Neural cell (in vitro differentiated cells): ENCODE measurements around the gene CADM4. TPM values are rescaled to one million over a fixed set of nuclear protein-coding genes. Genes with fewer than 3 reads are reported as not detected.

Experiments used
- H2AFZ ChIP-seq: fragments of 200-600, 300-800 bp; sonication (generic), shearing (Covaris generic); 2 replicates; pipeline ENCODE4 v1.6.0; 2014; ENCODE audit warnings: low read depth, mild to moderate bottlenecking, antibody characterized with exemption, low read length, moderate library complexity
- H3F3A ChIP-seq: fragments of 200-600 bp; shearing (Covaris generic); 2 replicates; pipeline ENCODE4 v1.6.1; 2016; ENCODE audit warnings: mild to moderate bottlenecking, moderate library complexity, mixed read lengths, antibody characterized with exemption, low read length; ENCODE audit not compliant: insufficient read depth, poor library complexity, severe bottlenecking
- H3K27ac ChIP-seq: fragments of 200-600, 300-800 bp; sonication (generic), shearing (Covaris generic); 2 replicates; pipeline ENCODE4 v1.5.1; 2014; ENCODE audit warnings: mild to moderate bottlenecking, low read length, moderate library complexity
- H3K27me3 ChIP-seq: fragments of 300-800, 200-600 bp; sonication (generic), shearing (Covaris generic); 2 replicates; pipeline ENCODE4 v1.6.0; 2014; ENCODE audit warnings: mild to moderate bottlenecking, low read depth, low read length, moderate library complexity; ENCODE audit not compliant: insufficient read depth
- H3K36me3 ChIP-seq: fragments of 300-800, 200-600 bp; sonication (generic), shearing (Covaris generic); 2 replicates; pipeline ENCODE4 v1.5.1; 2014; ENCODE audit warnings: mild to moderate bottlenecking, antibody characterized with exemption, low read length, moderate library complexity; ENCODE audit not compliant: insufficient read depth
- H3K4me2 ChIP-seq: fragments of 300-800, 200-600 bp; sonication (generic), shearing (Covaris generic); 2 replicates; pipeline ENCODE4 v1.6.0; 2014; ENCODE audit warnings: mild to moderate bottlenecking, low read length
- H3K4me3 ChIP-seq: fragments of 300-800, 200-600 bp; sonication (generic), shearing (Covaris generic); 2 replicates; pipeline ENCODE4 v1.5.1; 2014; ENCODE audit warnings: mild to moderate bottlenecking, low read length, moderate library complexity
- H3K79me2 ChIP-seq: fragments of 200-600 bp; shearing (Covaris generic); replicated peaks from 2 replicates; pipeline ENCODE4 v1.6.0; 2014; ENCODE audit warnings: mild to moderate bottlenecking, low read length, moderate library complexity; ENCODE audit not compliant: insufficient read depth
- H3K9ac ChIP-seq: fragments of 300-800, 200-600 bp; sonication (generic), shearing (Covaris generic); 2 replicates; pipeline ENCODE4 v1.6.1; 2016; ENCODE audit warnings: mild to moderate bottlenecking, low read length, mixed read lengths
- H3K9me2 ChIP-seq: fragments of 200-600 bp; shearing (Covaris generic); 2 replicates; pipeline ENCODE4 v1.6.1; 2016; ENCODE audit warnings: mild to moderate bottlenecking, low read length, mixed read lengths; ENCODE audit not compliant: insufficient read depth
- H3K9me3 ChIP-seq: fragments of 200-600, 300-800 bp; sonication (generic), shearing (Covaris generic); 2 replicates; pipeline ENCODE4 v1.6.1; 2016; ENCODE audit warnings: mild to moderate bottlenecking, mixed run types, low read length, moderate library complexity, mixed read lengths
- H4K20me1 ChIP-seq: fragments of 200-600 bp; shearing (Covaris generic); 2 replicates; pipeline ENCODE4 v1.6.1; 2016; ENCODE audit warnings: mild to moderate bottlenecking, mixed run types; ENCODE audit not compliant: insufficient read depth
- CTCF ChIP-seq: fragments of 450-650 bp; IDR thresholded peaks from 2 replicates; pipeline ENCODE4 v1.5.1; 2014; ENCODE audit warnings: antibody characterized with exemption, mild to moderate bottlenecking, moderate library complexity; ENCODE audit not compliant: poor library complexity, severe bottlenecking
- EP300 ChIP-seq: fragments of 450-650 bp; conservative IDR thresholded peaks from 2 replicates; pipeline ENCODE4 v1.6.1; 2014; ENCODE audit warnings: antibody characterized with exemption, mild to moderate bottlenecking, moderate library complexity; ENCODE audit not compliant: poor library complexity, severe bottlenecking
- EZH2 ChIP-seq: fragments of 200-600, 300-800 bp; shearing (Covaris generic), sonication (generic); IDR thresholded peaks from 2 replicates; pipeline ENCODE4 v1.6.1; 2014; ENCODE audit warnings: antibody characterized with exemption, low read length, borderline replicate concordance, mild to moderate bottlenecking; ENCODE audit not compliant: insufficient read depth, poor library complexity, severe bottlenecking
- MXI1 ChIP-seq: fragments of 450-650 bp; conservative IDR thresholded peaks from 2 replicates; pipeline ENCODE4 v1.6.1; 2014; ENCODE audit warnings: antibody characterized with exemption, mild to moderate bottlenecking; ENCODE audit not compliant: poor library complexity, severe bottlenecking
- POLR2AphosphoS5 ChIP-seq: IDR thresholded peaks from 2 replicates; pipeline ENCODE4 v1.6.1; 2012
- RAD21 ChIP-seq: fragments of 450-650 bp; conservative IDR thresholded peaks from 2 replicates; pipeline ENCODE4 v1.6.1; 2014; ENCODE audit warnings: antibody characterized with exemption, mild to moderate bottlenecking, moderate library complexity
- SMC3 ChIP-seq: fragments of 450-650 bp; conservative IDR thresholded peaks from 2 replicates; pipeline ENCODE4 v1.6.1; 2014; ENCODE audit warnings: antibody characterized with exemption, mild to moderate bottlenecking, moderate library complexity; ENCODE audit not compliant: poor library complexity
- TAF1 ChIP-seq: IDR thresholded peaks from 2 replicates; pipeline ENCODE4 v1.6.1; 2012; ENCODE audit warnings: low read depth
- polyA minus RNA-seq: library from RNA; depleted of rRNA, polyadenylated mRNA; stranded (reverse); fragments of >200 nt; gene quantifications from 2 replicates; pipeline ENCODE4 v1.2.3, GENCODE V29; 2014
- polyA plus RNA-seq: library from polyadenylated mRNA; depleted of rRNA; stranded (reverse); fragments of >200 nt; gene quantifications from 2 replicates; pipeline ENCODE4 v1.2.3, GENCODE V29; 2014
- TF ChIP-seq, protein P1 (sequence below): IDR thresholded peaks from 2 replicates; pipeline ENCODE4 v1.6.1; 2012; ENCODE audit warnings: borderline replicate concordance

CADM4 gene
- polyA plus RNA-seq (211 and 220 TPM in 2 replicates), polyA minus RNA-seq (114 and 135 TPM in 2 replicates)

GRCh38 chr19:43639519-43640423 is at the start of gene CADM4:
CADM4 (minus strand) TSS chr19:43639850; CDS start chr19:43639790, 60 bp downstream.
- no peaks in the 10 kb centered on the region for H3K36me3 ChIP-seq
- peak within 1 kb of the TSS; percentile 95 for H3K27ac ChIP-seq
- H4K20me1 ChIP-seq = no peaks in the 10 kb centered on the region
- no peaks in the 10 kb centered on the region for H3F3A ChIP-seq
- H3K79me2 ChIP-seq = peaks cover 50% of the 10 kb centered on the region
- peak within 1 kb of the TSS; percentile 85 for H3K4me3 ChIP-seq
- peak within 1 kb of the TSS; percentile 96 for H3K9ac ChIP-seq
- peak within 1 kb of the TSS; percentile 91 for H2AFZ ChIP-seq
- no peaks in the 10 kb centered on the region for H3K9me3 ChIP-seq
- peak within 1 kb of the TSS; percentile 77 for H3K4me2 ChIP-seq
- TF ChIP-seq CTCF (no peak), EZH2 (no peak), MXI1 (peak; percentile 68), SMC3 (no peak), EP300 (peak; percentile 17), POLR2AphosphoS5 (peak; percentile 86), RAD21 (peak; percentile 23), TAF1 (no peak)
- TF ChIP-seq, protein P1, sequence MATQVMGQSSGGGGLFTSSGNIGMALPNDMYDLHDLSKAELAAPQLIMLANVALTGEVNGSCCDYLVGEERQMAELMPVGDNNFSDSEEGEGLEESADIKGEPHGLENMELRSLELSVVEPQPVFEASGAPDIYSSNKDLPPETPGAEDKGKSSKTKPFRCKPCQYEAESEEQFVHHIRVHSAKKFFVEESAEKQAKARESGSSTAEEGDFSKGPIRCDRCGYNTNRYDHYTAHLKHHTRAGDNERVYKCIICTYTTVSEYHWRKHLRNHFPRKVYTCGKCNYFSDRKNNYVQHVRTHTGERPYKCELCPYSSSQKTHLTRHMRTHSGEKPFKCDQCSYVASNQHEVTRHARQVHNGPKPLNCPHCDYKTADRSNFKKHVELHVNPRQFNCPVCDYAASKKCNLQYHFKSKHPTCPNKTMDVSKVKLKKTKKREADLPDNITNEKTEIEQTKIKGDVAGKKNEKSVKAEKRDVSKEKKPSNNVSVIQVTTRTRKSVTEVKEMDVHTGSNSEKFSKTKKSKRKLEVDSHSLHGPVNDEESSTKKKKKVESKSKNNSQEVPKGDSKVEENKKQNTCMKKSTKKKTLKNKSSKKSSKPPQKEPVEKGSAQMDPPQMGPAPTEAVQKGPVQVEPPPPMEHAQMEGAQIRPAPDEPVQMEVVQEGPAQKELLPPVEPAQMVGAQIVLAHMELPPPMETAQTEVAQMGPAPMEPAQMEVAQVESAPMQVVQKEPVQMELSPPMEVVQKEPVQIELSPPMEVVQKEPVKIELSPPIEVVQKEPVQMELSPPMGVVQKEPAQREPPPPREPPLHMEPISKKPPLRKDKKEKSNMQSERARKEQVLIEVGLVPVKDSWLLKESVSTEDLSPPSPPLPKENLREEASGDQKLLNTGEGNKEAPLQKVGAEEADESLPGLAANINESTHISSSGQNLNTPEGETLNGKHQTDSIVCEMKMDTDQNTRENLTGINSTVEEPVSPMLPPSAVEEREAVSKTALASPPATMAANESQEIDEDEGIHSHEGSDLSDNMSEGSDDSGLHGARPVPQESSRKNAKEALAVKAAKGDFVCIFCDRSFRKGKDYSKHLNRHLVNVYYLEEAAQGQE = no peak
- no peaks in the 10 kb centered on the region for H3K27me3 ChIP-seq
- H3K9me2 ChIP-seq = no peaks in the 10 kb centered on the region

DNA sequence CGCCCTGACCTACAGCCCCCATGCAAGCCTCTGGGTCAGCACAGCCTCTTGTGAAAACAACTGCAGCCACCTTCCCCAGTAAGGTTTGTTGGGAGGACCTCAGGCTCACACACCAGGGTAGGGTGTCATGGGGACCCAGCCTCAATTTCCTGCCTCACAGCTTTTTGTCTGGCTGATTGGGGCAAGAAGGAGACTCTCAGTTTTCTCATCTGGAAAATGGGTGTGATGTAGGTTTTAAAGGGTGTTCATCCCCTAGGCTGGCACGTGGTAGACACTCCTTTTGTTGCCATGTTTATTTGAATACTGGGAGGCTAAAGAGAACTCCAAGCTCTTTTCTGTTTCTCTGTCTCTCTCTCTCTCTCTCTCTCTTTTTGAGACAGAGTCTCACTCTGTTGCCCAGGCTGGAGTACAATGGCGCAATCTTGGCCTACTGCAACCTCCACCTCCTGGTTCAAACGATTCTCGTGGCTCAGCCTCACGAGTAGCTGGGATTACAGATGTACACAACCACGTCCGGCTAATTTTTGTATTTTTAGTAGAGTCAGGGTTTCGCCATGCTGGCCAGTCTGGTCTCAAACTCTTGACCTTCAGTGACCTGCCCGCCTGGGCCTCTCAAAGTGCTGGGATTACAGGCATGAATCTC is 48.5 kb upstream of the CADM4 start:
- no peak overlapping the region for H3K27ac ChIP-seq
- peaks cover 9% of the 10 kb centered on the region for H3K9me3 ChIP-seq
- no peak overlapping the region for H3K4me2 ChIP-seq
- H3K9ac ChIP-seq = no peak overlapping the region
- no peaks in the 10 kb centered on the region for H3K36me3 ChIP-seq
- H3K27me3 ChIP-seq = no peaks in the 10 kb centered on the region
- TF ChIP-seq, protein P1 = no peak
- TF ChIP-seq TAF1 = no peak
- no peak for TF ChIP-seq EZH2
- TF ChIP-seq RAD21 = no peak
- no peak for TF ChIP-seq MXI1
- H4K20me1 ChIP-seq = no peaks in the 10 kb centered on the region
- no peak overlapping the region for H3K4me3 ChIP-seq
- H3F3A ChIP-seq = no peaks in the 10 kb centered on the region
- no peaks in the 10 kb centered on the region for H3K79me2 ChIP-seq
- H3K9me2 ChIP-seq = no peaks in the 10 kb centered on the region
- no peak overlapping the region for H2AFZ ChIP-seq
